ENCODE results near the gene C15orf40. TPM values are rescaled to one million over a fixed set of nuclear protein-coding genes. Genes with fewer than 3 reads are reported as not detected.

The C15orf40 gene
- total RNA-seq, 6 experiments from 2014 or later = 21.1 to 31.5 (median 26.3) TPM

GRCh38 chr15:82946155-82946701 is 65.2 kb downstream of the C15orf40 start:
- Mint-ChIP-seq H3K27me3 (ENCODE audit: insufficient read depth) (peaks cover 6% of the 10 kb centered on the region), H3K4me1 (ENCODE audit: low read depth) (no peaks in the 10 kb centered on the region), H3K27ac (no peak overlapping the region)

GRCh38 chr15:82945326-82945725 is 66.1 kb downstream of the C15orf40 start:
- Mint-ChIP-seq H3K4me1 (ENCODE audit: low read depth) (no peaks in the 10 kb centered on the region), H3K4me3 (no peak overlapping the region), H3K9me3 (no peaks in the 10 kb centered on the region), H3K27me3 (ENCODE audit: insufficient read depth) (peaks cover 6% of the 10 kb centered on the region), H3K27ac (no peak overlapping the region), H3K36me3 (ENCODE audit: low read depth) (no peaks in the 10 kb centered on the region)
- no peak for TF ChIP-seq CTCF (IDR thresholded peaks at IDR 0.05)
- no peak for DNase-seq

More at GRCh38 chr15:82946155-82946701, 65.2 kb downstream of the C15orf40 start:
- H3K4me3 Mint-ChIP-seq = no peak overlapping the region
- no peak for DNase-seq
- no peaks in the 10 kb centered on the region for H3K36me3 Mint-ChIP-seq (ENCODE audit: low read depth)
- H3K9me3 Mint-ChIP-seq = no peaks in the 10 kb centered on the region
- TF ChIP-seq CTCF (IDR thresholded peaks at IDR 0.05) = no peak

- H3K4me3 Mint-ChIP-seq = no peak overlapping the region
- no peaks in the 10 kb centered on the region for H3K36me3 Mint-ChIP-seq (ENCODE audit: low read depth)
- H3K4me1 Mint-ChIP-seq (ENCODE audit: low read depth) = no peaks in the 10 kb centered on the region
- no peak for DNase-seq
- H3K27me3 Mint-ChIP-seq (ENCODE audit: insufficient read depth) = peaks cover 6% of the 10 kb centered on the region
- no peak for TF ChIP-seq CTCF (IDR thresholded peaks at IDR 0.05)
- no peak overlapping the region for H3K27ac Mint-ChIP-seq
- H3K9me3 Mint-ChIP-seq = no peaks in the 10 kb centered on the region
Measured at GRCh38 chr15:82944821-82945220, 66.6 kb downstream of the C15orf40 start.

GRCh38 chr15:82944056-82944455 is 67.4 kb downstream of the C15orf40 start:
- no peaks in the 10 kb centered on the region for H3K4me1 Mint-ChIP-seq (ENCODE audit: low read depth)
- H3K27ac Mint-ChIP-seq = no peak overlapping the region
- TF ChIP-seq CTCF (IDR thresholded peaks at IDR 0.05) = no peak
- H3K9me3 Mint-ChIP-seq = no peaks in the 10 kb centered on the region
- H3K4me3 Mint-ChIP-seq = no peak overlapping the region
- peaks cover 10% of the 10 kb centered on the region for H3K27me3 Mint-ChIP-seq (ENCODE audit: insufficient read depth)
- no peaks in the 10 kb centered on the region for H3K36me3 Mint-ChIP-seq (ENCODE audit: low read depth)
- DNase-seq = no peak

GRCh38 chr15:82943176-82943575 is 68.3 kb downstream of the C15orf40 start:
- no peaks in the 10 kb centered on the region for H3K36me3 Mint-ChIP-seq (ENCODE audit: low read depth)
- no peaks in the 10 kb centered on the region for H3K4me1 Mint-ChIP-seq (ENCODE audit: low read depth)
- no peaks in the 10 kb centered on the region; the same call in 1 of the 2 replicates for H3K9me3 Mint-ChIP-seq
- DNase-seq = no peak
- TF ChIP-seq CTCF (IDR thresholded peaks at IDR 0.05) = no peak
- no peak overlapping the region for H3K4me3 Mint-ChIP-seq
- H3K27ac Mint-ChIP-seq = no peak overlapping the region
- H3K27me3 Mint-ChIP-seq (ENCODE audit: insufficient read depth) = peaks cover 16% of the 10 kb centered on the region

All from HFFc6 (cell line).